Activated CD4-positive, alpha-beta T cell treated with anti-CD3 and anti-CD28 coated beads, Interleukin-2, amount 10 ng/mL, durations not matched to agents 7 days and 5 days (primary cell): Measurements from ENCODE around the gene PDYN. TPM values are rescaled to one million over a fixed set of nuclear protein-coding genes. Genes with fewer than 3 reads are reported as not detected.

ENCODE experiments used
- CTCF ChIA-PET: fragments of 350-600 bp; sonication (Branson Sonifier 250); formaldehyde crosslinking; loops from one replicate; lab custom pipeline; 2021; ENCODE audit warnings: antibody characterized with exemption; lab: Charles Lee
- POLR2A ChIA-PET: fragments of 350-600 bp; sonication (Branson Sonifier 250); formaldehyde crosslinking; loops from one replicate; lab custom pipeline; 2021; ENCODE audit warnings: antibody characterized with exemption; lab: Charles Lee
- DNase-seq: peaks from one replicate; pipeline ENCODE4 v3.0.0-alpha.2; 2020
- H3K27ac Mint-ChIP-seq: one replicate; pipeline ENCODE4 v1.8.0; 2021; ENCODE audit warnings: mild to moderate bottlenecking, moderate library complexity, mixed read lengths
- H3K27me3 Mint-ChIP-seq: one replicate; pipeline ENCODE4 v1.8.0; 2021; ENCODE audit warnings: mixed read lengths
- H3K36me3 Mint-ChIP-seq: one replicate; pipeline ENCODE4 v1.8.0; 2021; ENCODE audit warnings: low read depth, mixed read lengths
- H3K4me1 Mint-ChIP-seq: one replicate; pipeline ENCODE4 v1.8.0; 2021; ENCODE audit warnings: mixed read lengths
- H3K4me3 Mint-ChIP-seq: one replicate; pipeline ENCODE4 v1.8.0; 2021; ENCODE audit warnings: mild to moderate bottlenecking, moderate library complexity, mixed read lengths
- H3K9me3 Mint-ChIP-seq: one replicate; pipeline ENCODE4 v1.8.0; 2021; ENCODE audit warnings: mixed read lengths
- total RNA-seq, 2 experiments: library from RNA; stranded (reverse); gene quantifications; one replicate each; pipeline ENCODE4 v1.2.3, GENCODE V29; 2021

PDYN gene
- total RNA-seq, 2 experiments from 2014 or later = not detected

- peaks cover 32% of the 10 kb centered on the region for H3K27me3 Mint-ChIP-seq
- H3K9me3 Mint-ChIP-seq = no peaks in the 10 kb centered on the region
- ChIA-PET POLR2A (no interaction called here), CTCF (no interaction called here)
- no peak overlapping the region for H3K4me3 Mint-ChIP-seq
- DNase-seq = no peak
- no peaks in the 10 kb centered on the region for H3K4me1 Mint-ChIP-seq
- H3K27ac Mint-ChIP-seq = no peak overlapping the region
- H3K36me3 Mint-ChIP-seq = no peaks in the 10 kb centered on the region
Measured at GRCh38 chr20:1944345-1945091, 49.3 kb downstream of the PDYN start.

GRCh38 chr20:1943275-1944002, 50.4 kb downstream of the PDYN start:
- peaks cover 27% of the 10 kb centered on the region for H3K27me3 Mint-ChIP-seq
- ChIA-PET POLR2A (no interaction called here), CTCF (no interaction called here)
- H3K27ac Mint-ChIP-seq = no peak overlapping the region
- H3K9me3 Mint-ChIP-seq = no peaks in the 10 kb centered on the region
- no peaks in the 10 kb centered on the region for H3K36me3 Mint-ChIP-seq
- no peaks in the 10 kb centered on the region for H3K4me1 Mint-ChIP-seq
- no peak overlapping the region for H3K4me3 Mint-ChIP-seq
- DNase-seq = no peak

- H3K27me3 Mint-ChIP-seq = peaks cover 23% of the 10 kb centered on the region
- H3K27ac Mint-ChIP-seq = no peak overlapping the region
- no peaks in the 10 kb centered on the region for H3K4me1 Mint-ChIP-seq
- no peaks in the 10 kb centered on the region for H3K9me3 Mint-ChIP-seq
- ChIA-PET POLR2A (no interaction called here), CTCF (no interaction called here)
- H3K36me3 Mint-ChIP-seq = no peaks in the 10 kb centered on the region
- H3K4me3 Mint-ChIP-seq = no peak overlapping the region
- DNase-seq = no peak
Measured at GRCh38 chr20:1942486-1943274, 51.2 kb downstream of the PDYN start.

GRCh38 chr20:1942061-1942460, 51.8 kb downstream of the PDYN start:
- peaks cover 18% of the 10 kb centered on the region for H3K27me3 Mint-ChIP-seq
- H3K9me3 Mint-ChIP-seq = no peaks in the 10 kb centered on the region
- DNase-seq = no peak
- no peak overlapping the region for H3K4me3 Mint-ChIP-seq
- H3K4me1 Mint-ChIP-seq = no peaks in the 10 kb centered on the region
- no peaks in the 10 kb centered on the region for H3K36me3 Mint-ChIP-seq
- no peak overlapping the region for H3K27ac Mint-ChIP-seq
- ChIA-PET POLR2A (no interaction called here), CTCF (no interaction called here)

- DNase-seq = no peak
- ChIA-PET CTCF (no interaction called here), POLR2A (no interaction called here)
- Mint-ChIP-seq H3K27me3 (peaks cover 11% of the 10 kb centered on the region), H3K4me1 (no peaks in the 10 kb centered on the region), H3K4me3 (no peak overlapping the region), H3K36me3 (no peaks in the 10 kb centered on the region), H3K9me3 (no peaks in the 10 kb centered on the region), H3K27ac (no peak overlapping the region)
Measured at GRCh38 chr20:1941226-1941625, 52.6 kb downstream of the PDYN start.

GRCh38 chr20:1940581-1940980, 53.3 kb downstream of the PDYN start:
- H3K27me3 Mint-ChIP-seq = peaks cover 8% of the 10 kb centered on the region
- ChIA-PET POLR2A (no interaction called here), CTCF (no interaction called here)
- no peaks in the 10 kb centered on the region for H3K9me3 Mint-ChIP-seq
- no peak overlapping the region for H3K27ac Mint-ChIP-seq
- no peaks in the 10 kb centered on the region for H3K36me3 Mint-ChIP-seq
- no peak for DNase-seq
- no peak overlapping the region for H3K4me3 Mint-ChIP-seq
- no peaks in the 10 kb centered on the region for H3K4me1 Mint-ChIP-seq

- Mint-ChIP-seq H3K36me3 (no peaks in the 10 kb centered on the region), H3K27ac (no peak overlapping the region), H3K4me1 (no peaks in the 10 kb centered on the region), H3K9me3 (no peaks in the 10 kb centered on the region), H3K27me3 (peaks cover 2% of the 10 kb centered on the region), H3K4me3 (no peak overlapping the region)
- DNase-seq = no peak
- ChIA-PET CTCF (no interaction called here), POLR2A (no interaction called here)
Measured at GRCh38 chr20:1939270-1939595, 54.6 kb downstream of the PDYN start.

GRCh38 chr20:1938464-1939269, 55.2 kb downstream of the PDYN start:
- ChIA-PET POLR2A (no interaction called here), CTCF (no interaction called here)
- H3K36me3 Mint-ChIP-seq = no peaks in the 10 kb centered on the region
- no peak for DNase-seq
- no peaks in the 10 kb centered on the region for H3K9me3 Mint-ChIP-seq
- H3K27me3 Mint-ChIP-seq = peaks cover 4% of the 10 kb centered on the region
- no peak overlapping the region for H3K4me3 Mint-ChIP-seq
- H3K27ac Mint-ChIP-seq = no peak overlapping the region
- no peaks in the 10 kb centered on the region for H3K4me1 Mint-ChIP-seq

GRCh38 chr20:1937316-1937976, 56.4 kb downstream of the PDYN start:
- H3K27ac Mint-ChIP-seq = no peak overlapping the region
- H3K4me3 Mint-ChIP-seq = no peak overlapping the region

GRCh38 chr20:1935696-1936366, 58.0 kb downstream of the PDYN start:
- Mint-ChIP-seq H3K4me3 (no peak overlapping the region), H3K36me3 (no peaks in the 10 kb centered on the region), H3K4me1 (no peaks in the 10 kb centered on the region), H3K9me3 (no peaks in the 10 kb centered on the region), H3K27ac (no peak overlapping the region), H3K27me3 (peaks cover 8% of the 10 kb centered on the region)
- CTCF ChIA-PET = interaction anchor here (0.9 to 1.1 kb wide), 2 partner anchors 12 to 29 kb away, joined by 3 read pairs; no protein-coding TSS in a partner anchor
- POLR2A ChIA-PET = no interaction called here
- DNase-seq = no peak

More at GRCh38 chr20:1937316-1937976, 56.4 kb downstream of the PDYN start:
- no peaks in the 10 kb centered on the region for H3K9me3 Mint-ChIP-seq
- CTCF ChIA-PET = no interaction called here
- DNase-seq = no peak
- no peaks in the 10 kb centered on the region for H3K4me1 Mint-ChIP-seq
- POLR2A ChIA-PET = no interaction called here
- peaks cover 4% of the 10 kb centered on the region for H3K27me3 Mint-ChIP-seq
- no peaks in the 10 kb centered on the region for H3K36me3 Mint-ChIP-seq

GRCh38 chr20:1934721-1935573, 58.9 kb downstream of the PDYN start:
- ChIA-PET POLR2A (no interaction called here), CTCF (interaction anchor here (0.9 to 1.1 kb wide), 2 partner anchors 11 to 30 kb away, joined by 3 read pairs; no protein-coding TSS in a partner anchor)
- Mint-ChIP-seq H3K9me3 (no peaks in the 10 kb centered on the region), H3K27me3 (peaks cover 8% of the 10 kb centered on the region), H3K4me1 (no peaks in the 10 kb centered on the region), H3K27ac (no peak overlapping the region), H3K4me3 (no peak overlapping the region), H3K36me3 (no peaks in the 10 kb centered on the region)
- no peak for DNase-seq
